Skin epidermis (tissue), 12 donors: Measurements from ENCODE around the gene DYNLT2.
"Not testable (repeated sequence)": the region's sequence is repeated elsewhere in the genome, so short reads cannot be mapped to it uniquely, and the experiment has no call there.

Experiments used
- H3K27ac ChIP-seq, 21 experiments: fragments of 200-600 bp; sonication (generic) in 11 of 21; one replicate each; pipeline ENCODE4 v1.5.0; 2020; ENCODE audit warnings: mild to moderate bottlenecking in 3 of 21, inconsistent platforms in 2 of 21, moderate library complexity in 2 of 21
- H3K4me3 ChIP-seq, 7 experiments: fragments of 200-600 bp; sonication (generic) in 2 of 7; one replicate each; pipeline ENCODE4 v1.5.0; 2020; ENCODE audit warnings: inconsistent platforms in 2 of 7, mild to moderate bottlenecking in 2 of 7, moderate library complexity in 1 of 7

Gene DYNLT2

DNA sequence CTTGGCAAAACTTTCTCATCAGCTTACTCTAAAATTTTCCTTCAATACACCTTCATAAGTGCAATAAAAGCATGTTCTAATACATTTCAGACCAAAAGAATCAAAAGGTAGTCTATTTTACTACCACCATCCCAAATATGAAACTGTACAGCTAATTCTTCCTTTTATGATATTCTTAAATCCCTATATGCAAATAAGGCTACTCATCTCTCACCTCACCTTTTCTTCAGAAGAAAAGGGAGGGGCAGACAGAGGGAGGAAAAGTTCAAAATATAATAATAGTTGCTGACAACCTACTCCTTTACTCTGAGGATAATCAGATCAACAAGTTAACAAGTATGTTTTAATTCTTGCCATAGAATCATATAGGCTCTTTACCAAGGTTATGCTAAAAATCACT is 42.1 kb downstream of the DYNLT2 start:
- Histone ChIP-seq H3K27ac (no peak overlapping the region), H3K4me3 (no peak overlapping the region)

DNA sequence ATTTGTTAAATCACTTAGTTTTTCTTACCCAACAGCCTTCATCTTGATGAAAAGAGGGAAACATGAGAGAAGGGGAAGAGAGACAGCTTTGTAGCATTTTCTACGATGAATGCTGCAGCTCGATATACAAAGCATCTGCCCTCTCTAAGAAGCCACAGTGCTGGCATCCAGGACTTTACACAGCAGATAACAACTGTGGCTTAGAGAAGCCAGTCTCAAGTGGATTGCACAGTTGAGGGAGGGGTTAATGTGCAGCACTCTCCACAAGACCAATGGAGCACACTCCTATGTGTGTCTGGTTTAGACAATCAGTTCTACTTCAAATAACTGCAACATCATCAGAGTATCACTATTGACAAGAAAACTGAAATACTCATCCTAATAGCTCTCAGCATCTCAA is 43.6 kb downstream of the DYNLT2 start:
- H3K27ac ChIP-seq = no peak overlapping the region
- no peak overlapping the region for H3K4me3 ChIP-seq

DNA sequence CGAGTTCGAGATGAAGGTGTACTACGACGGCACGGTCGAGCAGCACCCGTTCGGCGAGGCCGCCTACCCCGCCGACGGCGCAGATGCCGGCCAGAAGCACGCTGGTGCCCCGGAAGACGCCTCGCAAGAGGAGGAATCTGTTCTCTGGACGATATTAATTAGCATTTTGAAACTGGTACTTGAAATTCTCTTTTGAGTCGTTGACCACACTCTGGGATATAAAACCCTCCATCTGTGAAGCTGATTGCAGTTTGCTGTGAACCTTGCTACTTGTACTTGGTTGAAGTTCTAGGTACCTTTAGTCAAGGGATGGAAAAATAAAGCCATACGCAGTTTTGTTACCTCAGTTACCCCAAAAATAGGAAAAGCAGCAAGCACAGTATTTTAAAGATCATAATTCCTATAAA is 48.5 kb downstream of the DYNLT2 start:
- Histone ChIP-seq H3K4me3 (peak overlapping the region; percentile 82 to 99 (median 93)), H3K27ac (peak overlapping the region in 20 of 21 experiments; percentile 86 to 99 (median 96))

DNA sequence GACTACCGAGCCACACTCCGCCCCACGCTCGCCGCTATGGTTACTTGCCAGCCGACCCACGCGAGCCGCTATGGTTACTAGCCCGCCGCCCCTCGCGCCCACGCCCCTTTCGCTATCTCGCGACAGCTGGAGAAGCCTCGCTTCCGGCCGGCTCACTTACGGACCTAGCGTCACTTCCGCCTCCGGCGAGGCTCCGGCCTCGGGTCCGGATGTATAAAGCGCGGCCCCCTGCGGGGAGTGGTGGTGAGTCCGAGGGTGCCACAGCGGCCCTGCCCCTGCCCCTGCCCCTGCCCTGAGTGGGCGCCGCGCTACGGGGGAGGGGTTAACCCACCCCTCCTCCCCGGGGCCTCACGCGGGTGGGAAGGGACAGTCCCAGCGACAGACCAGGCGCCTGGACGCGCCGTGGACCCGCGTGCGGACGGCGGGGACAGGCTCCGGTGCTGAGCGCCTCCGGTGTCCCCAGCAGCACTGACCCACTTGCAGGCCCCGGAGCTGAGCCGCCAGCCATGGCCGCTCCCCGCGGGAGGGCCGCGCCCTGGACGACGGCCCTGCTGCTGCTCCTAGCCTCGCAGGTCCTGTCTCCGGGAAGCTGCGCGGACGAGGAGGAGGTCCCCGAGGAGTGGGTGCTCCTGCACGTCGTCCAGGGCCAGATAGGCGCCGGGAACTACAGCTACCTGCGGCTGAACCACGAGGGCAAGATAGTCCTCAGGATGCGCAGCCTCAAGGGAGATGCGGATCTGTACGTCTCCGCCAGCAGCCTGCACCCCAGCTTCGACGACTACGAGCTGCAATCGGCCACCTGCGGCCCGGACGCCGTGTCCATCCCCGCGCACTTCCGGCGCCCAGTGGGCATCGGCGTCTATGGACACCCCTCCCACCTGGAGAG is 49.2 kb downstream of the DYNLT2 start, which contains the start of the genes C6orf120 and WDR27:
C6orf120 (plus strand) TSS at position 173 of the 886 bp plus-strand sequence; CDS start at position 507, 334 bp downstream.
WDR27 (minus strand) TSS at position 76 of the 886 bp plus-strand sequence. CDS start 13,024 bp downstream, outside the sequence.
- Histone ChIP-seq H3K4me3 (peak within 1 kb of the TSS; percentile 82 to 99 (median 93)), H3K27ac (peak within 1 kb of the TSS; percentile 86 to 99 (median 96))

DNA sequence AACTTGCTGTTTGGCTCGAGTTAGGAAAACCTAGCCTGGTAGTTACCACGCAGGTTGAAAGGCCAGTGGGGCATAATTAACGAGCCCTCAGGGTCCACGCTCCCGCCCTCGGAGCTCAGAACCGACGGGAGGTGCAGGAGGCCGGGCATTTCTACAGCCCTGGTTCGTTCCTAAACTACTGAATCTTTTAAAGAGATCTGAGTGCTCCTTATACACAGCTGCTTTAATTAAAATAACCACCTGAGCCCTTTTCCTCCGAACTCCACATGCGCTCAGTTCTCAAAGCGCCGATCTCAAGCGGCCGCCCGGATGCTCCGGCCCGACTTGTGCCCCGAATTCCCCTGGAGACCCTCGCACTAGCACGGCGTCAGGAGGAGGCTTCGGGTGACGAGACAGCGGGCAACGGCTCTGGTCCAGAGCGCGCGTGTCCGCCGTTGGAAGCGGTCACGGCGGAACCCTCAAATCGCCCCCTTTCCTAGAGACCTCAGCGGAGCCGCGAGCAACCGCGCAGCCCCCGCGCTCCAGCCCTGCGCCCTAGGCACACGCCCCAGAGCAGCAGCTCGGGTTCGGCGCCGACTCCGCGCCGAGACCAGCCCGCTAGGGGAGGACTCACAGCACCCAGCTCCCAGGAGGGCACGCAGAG is 49.9 kb downstream of the DYNLT2 start:
- Histone ChIP-seq H3K27ac (peak overlapping the region; percentile 86 to 99 (median 96)), H3K4me3 (peak overlapping the region; percentile 82 to 99 (median 93))

DNA sequence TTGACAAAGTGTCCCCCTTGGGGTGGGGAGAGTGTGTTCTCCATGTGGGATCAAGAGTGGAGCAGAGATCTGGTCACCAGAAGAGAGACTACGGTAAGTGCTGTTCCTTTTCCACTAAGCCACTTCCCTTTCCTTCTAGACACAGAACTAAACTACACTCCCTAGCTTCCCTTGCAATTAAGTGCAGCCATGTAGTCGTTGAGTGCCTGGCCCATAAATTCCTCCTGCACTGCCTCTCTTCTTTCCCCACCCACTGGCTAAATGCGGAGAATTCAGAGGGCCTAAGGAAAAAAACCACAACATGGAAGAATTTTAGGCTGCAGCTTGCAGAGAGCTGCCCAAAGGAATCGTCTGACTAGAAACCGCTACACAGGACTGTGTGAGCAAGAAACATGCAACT is 51.1 kb downstream of the DYNLT2 start:
- Histone ChIP-seq H3K4me3 (peak overlapping the region in 1 of 7 experiments; percentile 93), H3K27ac (peak overlapping the region in 3 of 21 experiments; percentile 0 to 99 (median 3))

DNA sequence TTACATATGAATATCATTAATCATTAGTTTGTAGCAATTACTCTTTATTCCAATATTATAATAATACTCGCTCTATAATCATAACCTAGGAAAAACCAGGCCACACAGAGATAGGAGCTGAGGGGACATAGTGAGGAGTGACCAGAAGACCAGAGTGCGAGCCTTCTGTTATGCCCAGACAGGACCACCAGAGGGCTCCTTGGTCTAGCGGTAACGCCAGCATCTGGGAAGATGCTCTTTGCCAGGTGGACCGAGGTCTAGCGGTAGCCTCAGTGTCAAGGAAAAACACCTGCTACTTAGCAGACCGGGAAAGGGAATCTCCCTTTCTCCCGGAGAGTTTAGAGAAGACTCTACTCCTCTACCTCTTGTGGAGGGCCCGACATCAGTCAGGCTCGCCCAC is 54.3 kb downstream of the DYNLT2 start:
- H3K27ac ChIP-seq, H3K4me3 ChIP-seq: not testable (repeated sequence)

DNA sequence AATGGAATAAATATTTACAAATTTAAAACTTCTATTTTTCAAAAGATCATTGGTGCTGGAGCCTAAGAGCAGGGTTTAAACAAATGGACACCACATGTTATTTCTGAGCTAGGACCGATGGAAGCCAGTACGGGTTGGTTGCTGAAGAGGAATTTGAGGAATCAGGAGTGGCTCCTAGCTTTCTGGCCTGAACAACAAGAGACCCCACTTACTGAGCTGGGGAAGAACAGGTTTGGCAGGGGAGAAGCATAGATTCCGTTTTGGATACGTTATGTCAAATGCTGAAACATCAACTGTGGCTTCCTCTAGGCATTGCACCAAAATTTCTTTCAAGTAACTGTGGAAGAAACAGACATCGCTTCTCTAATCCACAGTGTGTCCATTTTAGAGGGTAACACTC is 56.2 kb downstream of the DYNLT2 start:
- no peak overlapping the region for H3K4me3 ChIP-seq
- no peak overlapping the region for H3K27ac ChIP-seq

DNA sequence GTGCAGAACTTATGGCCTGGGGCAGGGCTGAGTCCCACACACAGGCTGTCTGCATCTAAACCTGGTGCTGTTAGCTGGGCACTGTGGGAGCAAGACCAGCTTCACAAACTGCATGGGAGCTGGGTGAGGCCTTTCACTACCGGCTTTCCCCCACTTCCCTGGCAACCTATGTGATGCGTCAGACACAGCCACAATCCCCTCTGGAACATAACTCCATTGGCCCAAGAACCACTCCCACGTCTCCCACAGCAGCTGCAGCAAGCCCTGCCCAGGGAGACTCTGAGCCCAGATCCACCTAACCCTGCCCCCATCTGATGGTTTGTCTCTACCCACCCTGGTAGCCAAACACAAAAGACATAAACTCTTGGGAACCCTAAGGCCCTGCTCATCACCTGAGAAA is 58.9 kb downstream of the DYNLT2 start:
- peak overlapping the region in 1 of 21 experiments; percentile 50 for H3K27ac ChIP-seq
- no peak overlapping the region for H3K4me3 ChIP-seq

DNA sequence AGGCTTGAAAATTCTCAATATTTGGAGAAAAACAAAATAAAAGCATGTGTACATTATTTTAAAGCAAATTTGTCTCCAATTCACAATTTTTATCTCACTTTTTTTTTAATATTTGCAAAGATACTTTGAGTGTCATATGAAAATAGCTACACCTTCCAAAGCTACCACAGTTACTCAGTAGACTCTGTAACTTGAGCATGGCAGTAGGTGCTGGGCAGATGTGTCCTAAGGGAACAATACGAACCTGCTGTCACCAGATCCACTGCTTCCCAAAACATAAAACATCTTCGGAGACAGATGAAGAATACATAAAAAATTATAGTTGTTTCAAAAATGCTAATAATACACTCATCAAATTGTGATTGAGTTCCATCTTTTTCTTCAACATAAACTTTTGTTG is 60.1 kb downstream of the DYNLT2 start:
- H3K4me3 ChIP-seq = no peak overlapping the region
- no peak overlapping the region for H3K27ac ChIP-seq
